ENCODE results near the gene HAUS3.
"Not testable (repeated sequence)": the region's sequence is repeated elsewhere in the genome, so short reads cannot be mapped to it uniquely, and the experiment has no call there.

Gene HAUS3

DNA sequence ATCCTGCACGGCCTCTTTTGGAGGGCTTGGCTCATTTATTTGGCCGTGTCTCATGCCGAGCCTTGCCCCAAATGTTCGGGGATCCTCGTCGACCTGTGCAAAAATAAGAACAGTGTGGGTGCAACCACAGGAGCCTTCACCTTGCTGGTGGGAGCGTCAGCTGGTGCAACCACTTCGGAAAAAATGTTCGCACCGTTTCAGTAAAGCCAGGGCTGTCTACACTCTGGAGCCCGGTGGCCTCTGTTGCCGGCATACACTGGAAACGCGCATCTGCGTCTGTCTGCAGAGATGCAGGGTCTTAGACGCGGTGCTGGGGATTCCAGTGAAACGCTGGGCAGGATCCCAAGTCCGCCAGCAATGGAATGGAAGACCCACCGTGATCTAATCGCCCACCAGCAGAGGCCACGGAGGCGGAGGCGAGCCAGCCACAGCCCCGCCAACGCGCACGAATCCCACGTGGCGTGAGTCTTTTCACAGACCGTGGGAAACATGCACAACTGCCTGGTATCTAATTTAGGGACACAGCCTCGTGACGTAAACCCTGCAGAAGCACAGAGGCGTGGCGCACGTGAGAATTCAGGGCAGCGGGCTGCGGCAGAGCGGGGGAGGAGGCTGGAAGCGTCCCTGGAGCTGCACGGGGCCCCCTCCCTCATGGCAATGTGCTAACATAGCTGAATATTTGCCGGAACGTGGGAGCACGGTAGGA, 33.8 kb upstream of the HAUS3 start:
- DNase-seq (ENCODE audit: low read depth, low spot score), result no peak

DNA sequence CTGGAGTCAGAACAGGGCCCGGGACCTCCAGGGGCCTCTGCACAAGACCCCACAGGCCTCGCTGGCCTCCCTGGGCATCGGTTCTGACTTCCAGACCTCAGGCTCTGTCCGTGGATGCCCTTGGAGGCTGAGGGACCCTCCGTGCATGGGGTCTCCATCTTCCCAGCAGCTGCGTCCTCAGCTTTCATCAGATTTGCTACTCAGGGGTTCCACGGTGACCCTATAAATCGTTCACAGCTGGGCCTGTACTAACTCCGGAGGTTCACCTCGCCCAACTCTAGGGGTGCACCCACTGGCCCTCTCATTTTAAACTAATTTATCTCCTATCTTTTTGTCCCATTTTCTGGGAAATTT, 33.1 kb upstream of the HAUS3 start:
- DNase-seq (ENCODE audit: low read depth, low spot score), result not testable (repeated sequence)

DNA sequence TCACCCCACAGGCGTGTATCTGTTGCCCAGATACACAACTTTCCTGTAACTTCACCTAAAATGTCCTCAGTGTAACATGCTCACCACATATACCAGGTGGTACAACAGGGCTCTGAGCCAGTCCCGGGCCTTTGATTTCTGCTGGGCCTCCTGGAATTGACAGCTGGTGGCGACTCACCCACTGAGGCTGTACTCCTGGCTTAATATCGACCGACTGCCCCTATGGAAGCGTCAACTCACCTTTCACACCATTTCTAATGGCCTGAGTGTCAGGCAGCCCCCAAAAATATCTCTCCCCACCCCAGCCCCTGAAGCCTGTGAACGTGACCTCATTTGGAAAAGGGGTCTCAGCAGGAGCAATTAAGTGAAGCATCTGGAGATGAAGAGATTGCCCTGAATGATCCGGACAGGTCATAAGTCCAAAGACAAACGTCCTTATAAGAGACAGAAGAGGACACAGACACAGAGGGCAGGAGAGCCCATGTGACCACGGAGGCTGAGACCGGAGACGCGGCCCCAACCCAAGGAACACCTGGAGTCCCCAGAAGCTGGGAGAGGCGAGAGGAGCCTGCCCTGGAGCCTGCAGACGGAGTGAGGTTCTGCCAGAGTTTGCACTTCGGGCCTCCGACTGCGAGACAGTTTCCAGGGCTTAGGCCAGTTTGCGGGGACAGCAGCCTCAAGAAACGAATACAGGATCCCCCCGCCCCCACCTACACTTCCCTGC, 32.6 kb upstream of the HAUS3 start:
- DNase-seq (ENCODE audit: low read depth, low spot score), result no peak

DNA sequence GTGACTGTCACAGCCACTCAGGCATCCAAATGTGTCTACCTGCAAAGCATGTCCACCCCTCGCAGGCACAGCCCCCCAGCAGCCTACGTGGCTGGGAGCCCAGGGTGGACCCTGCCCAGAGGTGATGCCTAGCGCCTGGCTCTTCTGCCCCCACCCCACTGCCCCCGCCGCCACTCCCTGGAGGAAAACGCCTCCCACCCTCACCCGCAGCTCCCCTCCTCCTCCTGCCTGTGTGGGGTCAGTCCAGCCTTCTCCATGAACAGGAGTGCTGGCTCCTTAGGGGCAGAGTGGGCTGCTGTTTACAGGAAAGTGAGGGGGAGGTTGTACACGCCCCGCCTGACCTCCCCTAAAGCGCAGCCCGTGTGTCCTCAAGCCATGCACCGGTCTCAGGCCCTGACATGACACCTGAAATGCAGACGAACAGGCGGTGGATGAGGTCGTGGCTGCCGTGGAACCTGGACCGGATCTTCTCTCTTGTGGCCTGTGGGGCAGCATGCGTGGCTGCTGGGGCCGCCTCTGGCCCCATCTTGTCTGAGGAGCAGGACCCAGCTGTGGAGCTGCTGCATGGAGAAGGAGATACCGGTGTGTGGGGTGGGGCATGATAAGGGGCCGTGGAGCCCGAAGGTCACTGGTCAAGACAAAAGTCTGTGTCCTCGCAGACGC, 31.9 kb upstream of the HAUS3 start:
- DNase-seq (ENCODE audit: low read depth, low spot score), result no peak

DNA sequence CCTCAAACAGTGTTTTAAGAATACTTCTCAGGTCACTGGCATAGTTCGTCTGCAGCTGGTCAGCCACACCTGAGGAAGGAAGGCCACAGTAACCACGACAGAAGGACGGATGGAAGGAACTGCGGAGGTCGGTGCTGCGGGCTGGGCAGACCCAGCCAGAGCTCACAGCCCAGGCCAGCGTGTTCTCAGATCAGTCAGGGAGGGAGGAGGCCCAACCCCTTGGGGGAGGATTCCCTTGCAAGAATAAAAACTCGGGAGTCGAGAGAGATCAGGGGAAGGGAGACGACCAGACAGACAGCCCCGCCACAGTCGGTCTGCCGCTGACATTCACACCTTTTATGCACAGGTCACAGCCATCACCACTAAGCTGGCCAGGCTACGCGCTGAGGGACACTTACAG, 31.3 kb upstream of the HAUS3 start:
- no peak for DNase-seq (ENCODE audit: low read depth, low spot score)

DNA sequence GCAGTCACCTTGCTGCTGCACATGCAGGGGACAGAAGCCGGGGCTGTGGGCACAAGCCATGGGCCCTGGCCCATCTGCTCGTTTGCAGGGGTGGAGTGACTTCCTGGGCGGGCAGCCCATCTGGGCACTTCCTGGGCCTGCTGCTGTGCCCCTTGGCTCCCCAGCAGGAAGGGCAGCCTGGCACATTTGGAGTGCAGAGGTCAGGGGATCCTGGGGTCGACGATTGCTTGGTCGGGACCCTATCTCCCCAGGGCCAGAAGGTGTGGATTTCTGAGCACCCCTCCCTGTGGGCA, 30.9 kb upstream of the HAUS3 start:
- no peak for DNase-seq (ENCODE audit: low read depth, low spot score)

DNA sequence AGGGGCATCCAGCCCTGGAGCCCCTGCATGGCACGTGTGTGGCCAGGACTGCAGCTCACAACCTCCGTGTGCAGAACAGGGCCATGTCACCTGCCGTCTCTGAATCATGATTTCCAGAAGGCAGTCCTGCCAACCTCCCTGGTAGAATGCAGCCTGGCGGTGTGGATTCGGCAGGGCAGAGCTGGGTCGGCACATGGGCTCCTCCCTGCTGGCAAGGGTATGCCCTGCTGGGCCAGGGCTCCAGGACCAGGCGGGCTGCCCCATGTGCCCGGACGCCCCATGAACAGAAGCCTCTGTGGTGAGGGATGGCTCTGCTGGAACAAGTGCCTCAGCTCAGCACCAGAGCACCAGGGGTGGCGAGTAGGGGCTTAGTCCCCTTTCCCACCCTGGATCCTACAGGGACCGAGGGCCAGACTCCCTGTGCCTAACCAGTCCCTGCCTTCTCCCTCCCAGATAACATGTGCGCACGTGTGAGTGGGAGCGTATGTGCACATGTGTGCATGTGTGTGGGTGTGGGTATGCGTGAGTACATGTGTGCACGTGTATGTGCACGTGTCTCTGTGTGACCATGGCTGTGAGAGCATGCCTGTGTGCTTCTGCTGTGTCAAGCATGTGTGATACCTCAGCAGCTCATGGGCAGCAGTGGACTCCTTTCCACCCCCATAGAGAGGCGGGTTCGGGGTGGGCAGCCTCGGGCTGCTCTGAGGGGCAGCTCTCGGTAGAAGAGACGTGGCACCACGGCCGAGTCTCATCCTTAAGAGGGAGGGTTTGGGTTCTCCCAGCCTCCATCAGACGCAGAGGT, 30.3 kb upstream of the HAUS3 start:
- no peak for DNase-seq (ENCODE audit: low read depth, low spot score)

DNA sequence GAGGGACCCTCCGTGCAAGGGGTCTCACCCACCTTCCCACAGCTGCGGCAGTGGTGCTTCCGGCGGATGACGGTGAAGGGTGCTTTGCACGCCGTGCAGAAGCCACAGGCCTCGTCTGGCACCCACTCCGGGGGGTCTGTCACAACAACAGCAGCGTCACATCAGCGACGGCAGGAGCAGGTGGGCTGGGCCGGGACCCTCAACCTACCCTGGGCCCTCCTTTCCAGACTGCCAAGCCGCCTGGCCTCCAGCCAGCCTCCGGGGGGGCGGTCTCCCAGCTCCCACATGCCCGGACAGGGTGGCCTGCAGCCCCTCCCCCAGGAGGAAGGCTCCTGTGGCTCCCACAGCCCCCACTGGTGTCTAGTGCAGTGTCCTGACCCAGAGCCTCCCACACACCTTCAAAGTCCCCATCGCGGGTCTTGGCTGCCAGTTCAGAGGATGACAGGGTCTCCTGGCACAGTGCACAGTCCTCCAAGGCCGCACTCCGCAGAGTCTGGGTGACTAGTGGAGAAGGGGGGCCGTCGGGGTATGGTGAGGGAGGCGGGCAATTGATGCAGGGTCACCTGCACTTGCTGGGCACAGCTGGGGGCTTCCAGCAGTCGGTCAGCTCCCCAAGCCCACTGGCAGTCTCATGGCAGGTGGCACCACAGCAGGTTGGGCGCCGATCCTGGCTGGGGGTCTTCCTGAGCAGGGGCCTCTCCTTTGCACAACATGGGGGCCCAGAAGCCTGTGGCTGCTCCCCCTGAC, 29.5 kb upstream of the HAUS3 start:
- DNase-seq (ENCODE audit: low read depth, low spot score), result no peak

DNA sequence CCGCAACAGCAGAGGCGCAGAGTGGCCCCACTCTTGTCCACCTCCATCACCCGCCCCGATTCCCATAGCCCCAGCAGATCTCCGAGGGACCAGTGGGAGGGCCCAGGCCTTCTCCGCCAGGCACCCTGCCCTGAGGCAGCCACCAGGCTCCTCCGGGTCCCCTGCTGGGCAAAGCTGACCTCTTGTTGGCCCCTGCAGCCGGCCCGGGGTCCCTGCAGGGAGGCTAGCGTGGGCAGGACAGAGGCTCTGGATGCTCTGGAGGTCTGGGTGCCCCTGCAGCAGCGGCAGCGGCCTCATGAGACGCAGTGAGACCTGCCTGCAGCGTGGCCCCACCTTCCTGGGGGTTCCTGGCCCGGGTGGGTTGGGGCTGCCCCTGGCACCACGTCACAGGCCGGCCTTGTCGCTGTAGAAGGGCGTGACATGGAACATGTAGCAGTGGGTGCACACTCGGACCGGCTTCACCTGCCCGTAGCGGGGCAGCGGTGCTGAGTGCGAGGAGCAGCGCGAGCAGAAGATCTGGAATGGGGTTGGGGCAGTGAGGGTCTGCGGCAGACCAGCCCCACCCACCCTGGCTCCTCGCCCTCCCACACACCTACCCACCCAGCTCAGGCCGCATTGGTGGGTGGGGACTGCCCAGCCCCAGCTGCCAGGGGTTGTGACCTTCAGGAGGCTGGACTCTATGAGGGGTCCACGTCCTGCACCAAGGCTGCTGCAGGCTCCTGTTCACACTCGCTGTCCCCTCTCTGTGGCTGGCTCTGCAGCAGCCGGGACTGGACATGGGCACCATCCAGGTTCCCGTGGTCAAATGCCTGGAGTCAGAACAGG, 28.6 kb upstream of the HAUS3 start:
- DNase-seq (ENCODE audit: low read depth, low spot score), result no peak

DNA sequence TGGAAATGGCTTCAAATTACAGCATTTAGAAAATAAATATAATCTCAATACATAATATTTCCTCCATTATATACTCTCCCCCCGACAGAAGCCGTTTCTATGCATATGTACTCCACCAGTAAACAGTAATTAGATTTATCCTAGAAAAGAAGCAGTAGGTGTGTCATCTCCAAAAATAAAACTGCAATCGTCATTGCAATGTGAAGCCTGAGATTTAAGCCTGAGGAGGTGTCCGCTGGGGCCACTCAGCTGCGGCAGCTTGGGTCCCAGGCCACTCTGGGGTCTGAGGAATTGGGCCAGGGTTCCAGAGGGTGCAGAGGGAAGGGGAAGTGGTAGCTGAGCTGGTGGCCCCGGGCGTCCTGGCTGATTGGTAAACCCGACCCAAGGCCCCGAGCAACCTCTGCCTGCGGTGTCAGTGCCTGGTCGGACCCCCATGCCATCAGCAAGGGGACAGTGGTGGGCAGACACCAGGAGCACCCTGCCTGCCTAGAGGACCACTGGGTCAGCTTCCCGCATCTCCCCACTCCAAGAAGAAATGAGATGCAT, 27.8 kb upstream of the HAUS3 start:
- no peak for DNase-seq (ENCODE audit: low read depth, low spot score)

DNA sequence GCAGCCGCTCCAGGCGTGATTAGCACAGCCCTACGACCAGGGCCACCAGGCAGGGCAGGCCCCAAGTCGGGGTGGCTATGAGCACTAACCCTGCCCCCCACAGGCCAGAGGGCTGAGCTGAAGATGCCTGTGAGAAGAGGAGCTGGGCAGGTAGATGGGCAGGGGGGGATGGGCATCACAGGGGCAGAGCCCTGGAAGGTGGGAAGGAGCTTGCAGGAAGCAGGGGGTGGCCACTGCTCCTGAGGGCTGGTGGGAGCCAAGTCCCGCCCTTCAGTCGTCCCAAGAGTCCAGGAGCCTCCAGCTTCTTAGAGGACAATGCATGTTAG, 27.2 kb upstream of the HAUS3 start:
- DNase-seq (ENCODE audit: low read depth, low spot score), result no peak

DNA sequence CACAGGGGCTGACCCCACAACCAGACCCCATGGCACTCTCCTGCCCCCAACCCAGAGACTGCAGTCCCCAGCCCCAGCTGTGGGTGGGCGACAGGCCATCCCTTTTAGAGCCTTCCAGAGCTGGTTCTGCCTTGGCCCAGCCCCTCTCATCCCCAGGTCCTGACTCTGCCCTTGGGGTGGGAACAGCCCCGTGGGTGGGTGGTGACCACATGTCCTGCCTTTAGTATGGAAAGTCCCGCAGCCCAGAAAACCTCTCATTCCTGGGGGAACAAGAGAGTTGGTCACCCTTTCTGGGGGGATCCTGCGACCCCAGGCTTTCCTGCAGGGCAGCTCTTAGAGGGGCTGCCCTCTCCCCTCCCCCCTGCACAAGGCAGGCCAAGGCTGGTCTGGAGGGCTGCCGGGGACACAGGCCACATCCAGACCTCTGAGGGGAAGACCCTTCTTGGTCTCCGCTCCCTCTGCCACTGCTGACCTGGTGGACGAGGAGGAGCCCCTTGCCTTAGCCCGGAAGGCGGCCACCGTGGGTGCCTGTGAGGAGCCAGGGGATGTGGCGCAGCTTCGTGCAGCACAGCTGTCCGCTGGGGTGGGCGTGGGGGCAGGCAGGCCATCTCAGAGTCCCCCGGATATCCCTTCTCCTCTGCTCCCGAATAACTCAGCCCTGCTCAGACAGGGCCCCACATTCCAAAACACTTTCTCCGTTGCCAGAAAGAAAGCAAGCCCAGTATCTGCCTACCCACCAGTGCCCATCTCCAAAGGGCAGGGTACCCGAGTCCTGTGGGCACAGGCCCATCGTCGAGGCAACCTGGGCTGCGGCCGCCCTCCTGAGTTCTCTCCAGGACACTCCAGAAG, 26.7 kb upstream of the HAUS3 start:
- no peak for DNase-seq (ENCODE audit: low read depth, low spot score)

DNA sequence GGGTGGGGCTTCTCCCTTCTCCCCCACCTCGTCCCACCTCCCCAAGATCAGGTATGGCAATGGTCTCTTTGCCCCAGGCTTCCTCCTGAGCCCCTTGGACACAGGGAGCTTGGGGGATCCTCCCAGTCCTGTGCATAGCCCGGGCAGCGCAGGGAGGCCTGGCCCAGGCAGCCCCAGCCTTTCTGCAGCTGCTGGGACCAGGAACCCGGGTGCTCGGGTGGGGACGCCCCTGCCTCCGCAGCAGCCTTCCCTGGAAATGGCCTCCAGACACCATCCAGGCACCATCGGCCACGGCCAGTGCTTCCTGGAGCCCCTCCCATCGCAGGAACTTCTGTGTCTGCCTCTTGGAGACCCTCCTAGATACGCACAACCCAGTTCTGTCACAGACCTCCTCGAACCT, 25.9 kb upstream of the HAUS3 start:
- no peak for DNase-seq (ENCODE audit: low read depth, low spot score)

DNA sequence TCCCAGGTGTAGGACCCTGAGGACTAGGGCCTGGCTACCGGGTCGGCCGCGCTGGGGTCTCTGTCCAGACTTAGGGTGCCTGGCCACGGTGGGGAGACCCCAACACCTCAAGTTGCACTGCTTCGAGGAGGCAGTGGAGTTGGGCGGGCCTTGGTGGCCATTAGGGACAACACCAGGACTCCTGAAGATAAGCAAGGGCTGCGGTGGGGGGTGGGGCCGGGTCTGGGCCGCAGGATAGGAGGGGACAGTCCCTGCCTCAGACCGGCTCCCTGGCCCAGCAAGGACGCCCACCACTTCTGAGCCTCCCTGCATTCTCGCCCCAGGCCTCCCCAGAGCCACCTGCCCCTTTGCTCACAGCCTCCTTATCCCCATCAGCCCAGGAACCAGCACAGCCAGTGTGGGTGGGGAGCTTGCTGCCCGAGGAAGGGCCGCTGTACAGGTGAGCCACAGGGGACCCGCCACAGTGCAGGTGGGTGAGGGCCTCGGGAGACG, 25.4 kb upstream of the HAUS3 start:
- no peak for DNase-seq (ENCODE audit: low read depth, low spot score)

DNA sequence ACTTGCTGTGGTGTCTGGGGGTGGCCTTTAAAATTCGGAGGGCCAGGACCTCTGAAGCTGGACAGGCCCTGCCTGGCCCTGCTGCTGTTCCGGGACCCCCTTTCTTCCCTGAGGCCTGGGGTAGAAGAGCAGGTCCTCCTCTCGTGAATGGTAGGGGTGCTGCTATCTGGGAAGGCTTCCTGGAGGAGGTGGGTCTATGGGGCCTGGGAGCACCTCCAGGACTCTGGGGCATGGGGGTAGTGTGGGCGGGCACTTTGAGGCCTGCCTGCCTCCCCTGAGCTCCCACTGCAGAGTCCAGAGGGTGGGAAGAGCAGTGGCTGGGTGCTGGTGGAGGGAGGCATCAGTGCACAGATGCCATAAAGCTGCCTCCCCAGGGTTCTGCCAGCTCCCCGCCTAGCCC, 24.9 kb upstream of the HAUS3 start:
- no peak for DNase-seq (ENCODE audit: low read depth, low spot score)

DNA sequence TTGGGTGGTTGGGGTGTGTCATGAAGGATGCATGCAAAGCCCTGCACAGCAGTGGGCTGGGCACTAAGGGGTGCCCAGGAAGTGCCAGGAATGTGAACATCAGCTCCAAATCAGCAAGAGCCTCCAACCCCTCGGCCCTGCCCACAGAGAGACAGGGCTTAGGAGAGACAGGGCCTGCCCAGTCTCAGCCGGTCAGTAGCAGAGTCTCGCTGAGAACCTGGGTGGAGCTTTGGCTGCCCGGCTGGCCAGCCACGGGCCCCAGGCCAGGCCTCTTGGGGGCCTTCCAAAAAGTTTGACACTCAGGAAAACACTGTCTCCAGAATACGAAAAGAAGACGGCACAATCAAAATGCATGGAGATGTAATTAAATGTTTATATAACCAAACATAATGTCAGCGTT, 24.3 kb upstream of the HAUS3 start:
- no peak for DNase-seq (ENCODE audit: low read depth, low spot score)

DNA sequence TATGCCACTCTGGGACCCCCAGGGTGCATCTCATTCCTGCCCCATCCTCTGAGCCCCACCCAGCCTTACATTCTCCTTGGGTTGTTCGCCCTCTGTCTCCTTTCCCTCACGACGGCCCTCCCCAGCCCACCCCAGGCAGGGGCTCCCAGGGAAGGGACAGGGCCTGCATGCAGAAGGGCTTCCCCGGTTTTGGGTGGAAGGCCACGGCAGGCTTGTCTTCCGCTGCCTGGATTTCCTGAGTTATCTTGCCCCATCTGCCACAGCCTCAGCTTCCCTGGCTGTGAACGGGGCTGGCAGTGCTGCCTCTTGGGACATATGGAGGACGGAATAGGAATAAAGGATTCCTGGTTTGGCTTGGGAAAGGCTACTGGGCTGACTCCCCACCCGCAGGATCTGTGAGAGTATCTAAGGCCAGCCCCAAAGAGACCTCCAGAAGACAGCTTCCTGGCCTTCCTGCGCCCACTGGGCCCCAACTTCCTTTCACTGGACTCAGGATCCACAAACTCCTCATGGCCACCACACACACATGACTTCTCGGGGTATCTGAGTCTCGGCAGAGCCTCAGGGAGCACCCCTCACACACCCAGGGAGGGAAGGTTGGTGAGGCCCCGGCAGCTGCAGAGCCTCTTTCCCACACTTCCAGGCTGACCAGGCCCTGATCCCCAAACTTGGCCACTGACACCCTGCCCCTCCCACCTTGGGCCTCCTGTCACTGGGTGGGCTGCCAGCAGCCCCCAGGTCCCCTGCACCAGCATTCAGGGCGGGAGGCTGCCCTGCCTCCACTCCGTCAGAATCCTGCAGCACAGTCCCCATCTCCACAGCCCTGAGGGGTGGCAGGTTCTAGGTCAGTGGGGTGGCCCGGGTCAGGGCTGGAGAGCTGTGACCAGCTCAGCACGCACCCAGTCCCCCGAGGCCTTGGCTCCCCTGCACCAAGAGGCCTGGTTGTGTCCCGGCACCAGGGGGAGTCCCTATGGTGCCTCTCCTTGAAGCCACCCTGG, 23.5 kb upstream of the HAUS3 start:
- DNase-seq (ENCODE audit: low read depth, low spot score), result no peak

DNA sequence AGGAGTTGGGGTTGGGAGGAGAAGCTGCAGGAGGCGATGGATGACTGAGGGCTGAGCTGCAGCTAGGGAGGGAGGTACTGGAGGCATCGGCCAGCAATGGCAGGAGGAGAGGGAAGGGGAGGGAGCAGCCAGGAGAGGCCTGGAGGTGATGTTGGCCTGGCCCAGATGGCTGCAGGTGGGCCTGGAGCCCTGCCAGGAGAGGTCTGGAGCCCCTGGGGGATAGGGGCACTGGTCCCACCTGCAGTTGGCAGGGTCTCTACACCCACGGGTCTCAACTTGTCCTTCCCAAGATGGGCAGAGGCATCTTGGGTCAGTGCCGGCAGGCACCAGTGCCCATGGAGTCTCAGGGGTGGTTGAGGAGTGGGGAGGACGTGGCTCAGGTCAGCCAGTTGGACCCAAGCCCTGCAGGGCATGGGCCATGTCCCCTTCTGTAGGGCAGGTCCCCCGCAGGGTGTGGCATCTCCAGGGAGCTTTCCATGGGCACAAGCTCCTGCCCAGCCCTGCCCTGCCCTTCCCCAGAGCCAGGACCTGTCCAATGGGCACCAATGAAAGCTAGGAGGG, 22.6 kb upstream of the HAUS3 start:
- no peak for DNase-seq (ENCODE audit: low read depth, low spot score)
